Astrocyte (in vitro differentiated cells and primary cell): ENCODE results near the gene CADPS. TPM values are rescaled to one million over a fixed set of nuclear protein-coding genes. Genes with fewer than 3 reads are reported as not detected.

Source experiments
- DNase-seq: peaks from one replicate; pipeline ENCODE4 v3.0.0-alpha.2; 2010; ENCODE audit warnings: low read depth
- FAIRE-seq: peaks from 2 replicates; lab custom pipeline; 2011; peaks lifted over from hg19 to GRCh38; lab: Jason Lieb, UNC
- H2AFZ ChIP-seq: 2 replicates; pipeline ENCODE4 v1.6.0; 2012; ENCODE audit warnings: low read depth, low read length, inconsistent platforms
- H3K27ac ChIP-seq: 2 replicates; pipeline ENCODE4 v1.5.1; 2011; ENCODE audit warnings: low read depth, low read length, inconsistent platforms
- H3K27me3 ChIP-seq: 2 replicates; pipeline ENCODE4 v1.6.0; 2011; ENCODE audit warnings: low read length, inconsistent platforms; ENCODE audit not compliant: insufficient read depth
- H3K36me3 ChIP-seq: 2 replicates; pipeline ENCODE4 v1.5.1; 2011; ENCODE audit warnings: low read length, inconsistent platforms; ENCODE audit not compliant: insufficient read depth
- H3K4me1 ChIP-seq: 2 replicates; pipeline ENCODE4 v1.5.1; 2011; ENCODE audit warnings: low read length, inconsistent platforms; ENCODE audit not compliant: insufficient read depth
- H3K4me2 ChIP-seq: 2 replicates; pipeline ENCODE4 v1.6.0; 2012; ENCODE audit warnings: low read length, inconsistent platforms
- H3K4me3 ChIP-seq: 2 replicates; pipeline ENCODE4 v1.5.1; 2011; ENCODE audit warnings: low read depth, mild to moderate bottlenecking, low read length, inconsistent platforms; ENCODE audit not compliant: insufficient read depth
- H3K79me2 ChIP-seq: 2 replicates; pipeline ENCODE4 v1.6.0; 2012; ENCODE audit warnings: mild to moderate bottlenecking, low read length, inconsistent platforms; ENCODE audit not compliant: insufficient read depth
- H3K9ac ChIP-seq: 2 replicates; pipeline ENCODE4 v1.6.0; 2012; ENCODE audit warnings: mild to moderate bottlenecking, low read length, inconsistent platforms
- H3K9me3 ChIP-seq: 2 replicates; pipeline ENCODE4 v1.5.1; 2012; ENCODE audit warnings: low read depth, mild to moderate bottlenecking, low read length, inconsistent platforms; ENCODE audit not compliant: insufficient read depth
- H4K20me1 ChIP-seq: 2 replicates; pipeline ENCODE4 v1.6.0; 2012; ENCODE audit warnings: low read length, inconsistent platforms; ENCODE audit not compliant: insufficient read depth
- H3K27ac Mint-ChIP-seq: one replicate; pipeline ENCODE4 v1.8.0; 2021; ENCODE audit warnings: mild to moderate bottlenecking, mixed read lengths; ENCODE audit not compliant: unreplicated experiment
- H3K27me3 Mint-ChIP-seq: one replicate; pipeline ENCODE4 v1.8.0; 2021; ENCODE audit warnings: low read depth, mixed read lengths; ENCODE audit not compliant: unreplicated experiment
- H3K36me3 Mint-ChIP-seq: one replicate; pipeline ENCODE4 v1.8.0; 2021; ENCODE audit warnings: low read depth, mixed read lengths; ENCODE audit not compliant: unreplicated experiment
- H3K4me1 Mint-ChIP-seq: one replicate; pipeline ENCODE4 v1.8.0; 2021; ENCODE audit warnings: low read depth, mixed read lengths; ENCODE audit not compliant: unreplicated experiment
- H3K4me3 Mint-ChIP-seq: one replicate; pipeline ENCODE4 v1.8.0; 2021; ENCODE audit warnings: mild to moderate bottlenecking, moderate library complexity, mixed read lengths; ENCODE audit not compliant: unreplicated experiment
- H3K9me3 Mint-ChIP-seq: one replicate; pipeline ENCODE4 v1.8.0; 2021; ENCODE audit warnings: mild to moderate bottlenecking, mixed read lengths; ENCODE audit not compliant: unreplicated experiment
- CTCF ChIP-seq: IDR thresholded peaks from 2 replicates; pipeline ENCODE4 v1.5.1; 2011; ENCODE audit warnings: low read depth, mild to moderate bottlenecking, inconsistent platforms, low read length, moderate library complexity; ENCODE audit not compliant: insufficient read depth
- EZH2 ChIP-seq: IDR thresholded peaks from 2 replicates; pipeline ENCODE4 v1.6.1; 2012; ENCODE audit warnings: mild to moderate bottlenecking, low read length, inconsistent platforms; ENCODE audit not compliant: insufficient read depth
- total RNA-seq: library from RNA; stranded (reverse); gene quantifications from 2 replicates; pipeline ENCODE4 v1.2.1, GENCODE V29; 2021

CADPS gene
- total RNA-seq, 1 donor from 2014 or later: 5.4 TPM

DNA sequence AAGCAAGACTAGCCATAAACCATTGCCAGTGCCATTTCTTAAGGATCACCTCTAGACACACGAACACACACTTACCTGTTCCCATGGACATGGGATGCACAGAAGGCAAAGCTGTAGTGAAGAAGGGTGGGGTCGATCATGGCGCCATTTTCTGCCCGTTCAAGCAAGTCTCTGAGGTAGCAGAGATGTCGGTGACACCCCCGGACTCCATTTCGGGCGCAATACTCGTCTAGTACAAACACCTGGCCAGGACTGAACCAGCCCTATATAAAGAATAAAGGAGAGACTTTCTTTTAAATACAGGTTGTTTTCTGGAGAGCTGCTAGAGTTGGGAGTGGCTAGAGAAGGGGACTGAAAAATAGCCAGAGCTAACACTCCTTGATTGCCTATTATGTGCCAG is 342.4 kb downstream of the CADPS start:
- Histone ChIP-seq H2AFZ (no peak overlapping the region), H3K27me3 (no peaks in the 10 kb centered on the region), H3K4me3 (no peak overlapping the region), H3K79me2 (no peaks in the 10 kb centered on the region), H3K36me3 (no peaks in the 10 kb centered on the region), H3K4me1 (no peaks in the 10 kb centered on the region), H3K4me2 (no peak overlapping the region), H3K9ac (no peak overlapping the region), H3K27ac (no peak overlapping the region), H3K9me3 (no peaks in the 10 kb centered on the region), H4K20me1 (no peaks in the 10 kb centered on the region)
- Mint-ChIP-seq H3K27ac (no peak overlapping the region), H3K9me3 (no peaks in the 10 kb centered on the region), H3K27me3 (peaks cover 7% of the 10 kb centered on the region), H3K4me3 (no peak overlapping the region), H3K36me3 (no peaks in the 10 kb centered on the region), H3K4me1 (no peaks in the 10 kb centered on the region)
- DNase-seq (no peak), FAIRE-seq (no peak)
- no peak for TF ChIP-seq EZH2
- no peak for TF ChIP-seq CTCF

- FAIRE-seq: no peak
- H3K27me3 Mint-ChIP-seq: peaks cover 7% of the 10 kb centered on the region
Measured at GRCh38 chr3:62531981-62532380, 343.2 kb downstream of the CADPS start.

More at GRCh38 chr3:62531981-62532380, 343.2 kb downstream of the CADPS start:
- Histone ChIP-seq H3K9me3 (no peaks in the 10 kb centered on the region), H3K4me2 (no peak overlapping the region), H3K27me3 (no peaks in the 10 kb centered on the region), H3K4me1 (no peaks in the 10 kb centered on the region), H4K20me1 (no peaks in the 10 kb centered on the region), H3K4me3 (no peak overlapping the region), H3K9ac (no peak overlapping the region), H2AFZ (no peak overlapping the region), H3K36me3 (no peaks in the 10 kb centered on the region), H3K79me2 (no peaks in the 10 kb centered on the region), H3K27ac (no peak overlapping the region)
- H3K4me1 Mint-ChIP-seq: no peaks in the 10 kb centered on the region
- TF ChIP-seq CTCF (no peak), EZH2 (no peak)
- H3K9me3 Mint-ChIP-seq: no peaks in the 10 kb centered on the region
- no peak for DNase-seq
- H3K27ac Mint-ChIP-seq: no peak overlapping the region
- H3K4me3 Mint-ChIP-seq: no peak overlapping the region
- no peaks in the 10 kb centered on the region for H3K36me3 Mint-ChIP-seq
